PFSK-1 (cell line): ENCODE results near the gene OSBPL3.

Experiments used
- FOXP2 ChIP-seq: optimal IDR thresholded peaks from 2 replicates; pipeline ENCODE3; 2011; ENCODE audit warnings: borderline replicate concordance, control low read depth, inconsistent platforms; ENCODE audit not compliant: insufficient read depth; ENCODE audit errors: extremely low read length, extremely low read depth
- POLR2AphosphoS5 ChIP-seq: IDR thresholded peaks from 2 replicates; pipeline ENCODE4 v1.6.1; 2012; ENCODE audit warnings: low read depth, mild to moderate bottlenecking, control low read depth, low read length, moderate library complexity
- SIN3A ChIP-seq: IDR thresholded peaks from 2 replicates; pipeline ENCODE4 v1.6.1; 2012; ENCODE audit warnings: mild to moderate bottlenecking, low read length, moderate library complexity, borderline replicate concordance; ENCODE audit not compliant: insufficient read depth
- TAF1 ChIP-seq: IDR thresholded peaks from 2 replicates; pipeline ENCODE4 v1.6.1; 2012; ENCODE audit warnings: low read length, control low read depth, borderline replicate concordance; ENCODE audit not compliant: insufficient read depth
- TF ChIP-seq, protein P1 (sequence below), 2 experiments: IDR thresholded peaks; 2 replicates each; pipeline versions ENCODE4 v1.6.1 to v1.8.0; 2011 to 2012; ENCODE audit warnings: low read depth in 2 of 2, low read length in 2 of 2, control low read depth in 1 of 2, inconsistent platforms in 1 of 2, mild to moderate bottlenecking in 1 of 2, moderate library complexity in 1 of 2; ENCODE audit not compliant: insufficient read depth in 1 of 2

The OSBPL3 gene

DNA sequence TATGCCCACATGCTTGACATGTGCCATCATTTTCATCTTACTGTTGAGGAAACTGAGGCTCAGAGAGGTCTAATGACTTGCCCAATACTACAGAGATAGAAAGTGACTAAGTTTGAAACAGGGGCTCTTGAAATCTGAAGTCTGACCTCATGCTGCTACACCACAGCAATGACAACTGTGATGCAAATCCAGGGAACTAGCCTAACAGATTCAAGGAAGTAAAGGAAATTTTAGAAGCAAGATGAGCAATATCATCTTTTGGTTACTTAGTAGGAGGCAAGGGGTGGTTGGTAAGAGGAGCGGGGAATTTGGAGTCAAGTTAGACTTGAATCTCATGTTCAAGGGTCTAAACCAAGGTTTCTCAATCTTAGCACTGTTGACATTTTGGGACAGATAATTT, 26.3 kb upstream of the OSBPL3 start:
- no peak for TF ChIP-seq SIN3A
- no peak for TF ChIP-seq TAF1
- TF ChIP-seq, protein P1, sequence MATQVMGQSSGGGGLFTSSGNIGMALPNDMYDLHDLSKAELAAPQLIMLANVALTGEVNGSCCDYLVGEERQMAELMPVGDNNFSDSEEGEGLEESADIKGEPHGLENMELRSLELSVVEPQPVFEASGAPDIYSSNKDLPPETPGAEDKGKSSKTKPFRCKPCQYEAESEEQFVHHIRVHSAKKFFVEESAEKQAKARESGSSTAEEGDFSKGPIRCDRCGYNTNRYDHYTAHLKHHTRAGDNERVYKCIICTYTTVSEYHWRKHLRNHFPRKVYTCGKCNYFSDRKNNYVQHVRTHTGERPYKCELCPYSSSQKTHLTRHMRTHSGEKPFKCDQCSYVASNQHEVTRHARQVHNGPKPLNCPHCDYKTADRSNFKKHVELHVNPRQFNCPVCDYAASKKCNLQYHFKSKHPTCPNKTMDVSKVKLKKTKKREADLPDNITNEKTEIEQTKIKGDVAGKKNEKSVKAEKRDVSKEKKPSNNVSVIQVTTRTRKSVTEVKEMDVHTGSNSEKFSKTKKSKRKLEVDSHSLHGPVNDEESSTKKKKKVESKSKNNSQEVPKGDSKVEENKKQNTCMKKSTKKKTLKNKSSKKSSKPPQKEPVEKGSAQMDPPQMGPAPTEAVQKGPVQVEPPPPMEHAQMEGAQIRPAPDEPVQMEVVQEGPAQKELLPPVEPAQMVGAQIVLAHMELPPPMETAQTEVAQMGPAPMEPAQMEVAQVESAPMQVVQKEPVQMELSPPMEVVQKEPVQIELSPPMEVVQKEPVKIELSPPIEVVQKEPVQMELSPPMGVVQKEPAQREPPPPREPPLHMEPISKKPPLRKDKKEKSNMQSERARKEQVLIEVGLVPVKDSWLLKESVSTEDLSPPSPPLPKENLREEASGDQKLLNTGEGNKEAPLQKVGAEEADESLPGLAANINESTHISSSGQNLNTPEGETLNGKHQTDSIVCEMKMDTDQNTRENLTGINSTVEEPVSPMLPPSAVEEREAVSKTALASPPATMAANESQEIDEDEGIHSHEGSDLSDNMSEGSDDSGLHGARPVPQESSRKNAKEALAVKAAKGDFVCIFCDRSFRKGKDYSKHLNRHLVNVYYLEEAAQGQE (IDR thresholded peaks at IDR 0.05; ENCODE audit: insufficient read depth in 1 of 2, low read depth in 2 of 2, low read length in 2 of 2): no peak
- no peak for TF ChIP-seq FOXP2
- no peak for TF ChIP-seq POLR2AphosphoS5

DNA sequence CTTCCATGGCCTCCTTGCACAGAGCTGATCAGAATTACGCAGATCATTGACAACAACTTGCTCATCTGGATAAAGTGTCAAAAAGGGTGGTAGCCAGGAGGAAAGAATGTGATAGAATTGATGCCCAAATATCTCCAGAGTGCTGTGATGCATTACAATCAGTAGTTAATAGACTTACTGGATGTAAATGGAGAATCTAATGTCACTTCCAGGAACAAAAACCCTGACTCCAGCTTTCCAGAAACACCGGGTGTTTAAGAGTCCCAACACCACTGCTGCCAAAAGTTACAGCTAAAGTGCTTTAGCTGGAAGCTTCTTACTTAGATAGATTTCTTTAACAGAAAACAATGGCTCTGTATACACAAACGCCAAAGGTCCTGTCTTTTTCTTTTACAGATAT, 25.7 kb upstream of the OSBPL3 start:
- no peak for TF ChIP-seq POLR2AphosphoS5
- TF ChIP-seq TAF1: no peak
- TF ChIP-seq SIN3A: no peak
- TF ChIP-seq, protein P1 (IDR thresholded peaks at IDR 0.05; ENCODE audit: insufficient read depth in 1 of 2, low read depth in 2 of 2, low read length in 2 of 2): no peak
- TF ChIP-seq FOXP2: no peak

DNA sequence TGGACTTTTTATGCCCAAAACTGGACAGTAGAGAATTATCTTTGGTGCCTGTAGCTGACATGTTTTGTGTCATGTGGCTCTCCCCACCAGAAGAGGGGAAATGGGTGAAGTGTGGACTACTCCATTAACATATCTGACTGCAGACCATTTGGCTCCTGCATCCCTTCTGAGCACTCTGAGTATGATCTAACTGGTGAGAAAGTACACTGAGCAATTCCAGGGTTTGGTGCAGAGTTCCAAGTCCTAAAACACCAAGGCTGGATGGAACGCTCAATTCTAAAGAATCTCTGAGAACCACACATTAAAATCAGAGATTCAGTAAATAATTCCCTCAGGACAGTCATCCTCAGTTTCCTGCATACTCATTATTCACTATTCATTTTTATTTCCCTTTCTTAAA, 22.8 kb upstream of the OSBPL3 start:
- TF ChIP-seq, protein P1 (IDR thresholded peaks at IDR 0.05; ENCODE audit: insufficient read depth in 1 of 2, low read depth in 2 of 2, low read length in 2 of 2): no peak
- no peak for TF ChIP-seq SIN3A
- TF ChIP-seq FOXP2: no peak
- no peak for TF ChIP-seq TAF1
- TF ChIP-seq POLR2AphosphoS5: no peak

DNA sequence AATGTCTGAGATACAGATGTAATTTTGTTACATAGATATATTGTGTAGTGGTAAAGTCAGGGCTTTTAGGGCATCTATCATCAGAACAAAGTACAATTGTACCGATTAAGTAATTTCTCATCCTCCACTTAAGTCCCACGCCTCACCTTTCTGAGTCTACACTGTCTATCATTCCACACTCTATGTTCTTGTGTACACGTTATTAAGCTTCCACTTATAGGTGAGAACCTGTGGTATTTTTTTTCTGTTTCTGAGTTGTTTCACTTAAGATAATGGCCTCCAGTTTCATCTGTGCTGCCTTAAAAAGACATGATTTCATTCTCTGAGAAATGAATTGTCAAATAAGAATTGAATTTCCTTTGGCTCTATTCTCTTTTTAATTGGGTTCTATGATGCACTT, 15.5 kb upstream of the OSBPL3 start:
- TF ChIP-seq TAF1: no peak
- no peak for TF ChIP-seq POLR2AphosphoS5
- no peak for TF ChIP-seq FOXP2
- TF ChIP-seq, protein P1 (IDR thresholded peaks at IDR 0.05; ENCODE audit: insufficient read depth in 1 of 2, low read depth in 2 of 2, low read length in 2 of 2): no peak
- TF ChIP-seq SIN3A: no peak

DNA sequence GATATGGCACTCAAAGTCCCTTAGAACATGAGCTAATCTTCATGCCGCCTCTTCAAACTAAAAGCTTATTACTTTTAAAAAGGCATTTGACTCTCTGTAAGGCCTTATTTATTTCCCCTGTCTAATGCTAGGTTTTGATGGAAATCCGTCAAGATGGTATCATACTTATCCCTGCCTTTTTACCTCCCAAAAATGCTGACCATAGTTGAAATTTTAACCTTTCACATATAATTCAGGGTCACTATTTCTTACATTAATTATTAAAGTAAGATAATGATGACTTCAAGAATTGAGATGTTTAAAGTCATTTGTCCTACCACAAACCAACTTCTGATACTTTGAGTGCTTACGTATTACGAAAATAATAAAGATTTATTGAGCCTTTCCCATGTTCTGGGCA, 12.3 kb upstream of the OSBPL3 start:
- TF ChIP-seq, protein P1 (IDR thresholded peaks at IDR 0.05; ENCODE audit: insufficient read depth in 1 of 2, low read depth in 2 of 2, low read length in 2 of 2): no peak
